ENCODE data around the gene TXK. TPM values are rescaled to one million over a fixed set of nuclear protein-coding genes. Genes with fewer than 3 reads are reported as not detected.
A peak's percentile ranks its signal among the peaks of the same experiment; 100 is the strongest.

The TXK gene
- total RNA-seq, 4 donors from 2014 or later: 2.6 to 10.0 (median 6.8) TPM

- in situ Hi-C loops (cut with MboI; ENCODE audit: low pct_ligation_motif_present in 1 of 4, low pct_unique_long_range_greater_than_20kb in 1 of 4, low sequenced_read_pairs in 3 of 4): no loop called here
- DNase-seq: no peak
- WGBS, 2 donors (ENCODE audit: low coverage in 1 of 2): 94 to 100% methylated on average over 1 of the region's 1 CpG
- Histone ChIP-seq H3K9me3 (no peaks in the 10 kb centered on the region), H3K27ac (no peak overlapping the region), H3K4me1 (no peaks in the 10 kb centered on the region), H3K36me3 (no peaks in the 10 kb centered on the region), H3K27me3 (no peaks in the 10 kb centered on the region), H3K4me3 (no peak overlapping the region)
- intact Hi-C loops (cut with DNase I; ENCODE audit: low total_unique reads): no loop called here
- TF ChIP-seq CTCF (IDR thresholded peaks at IDR 0.05): no peak
Observed at GRCh38 chr4:48147621-48148020, 13.6 kb upstream of the TXK start.

GRCh38 chr4:48141048-48141447 is 7.0 kb upstream of the TXK start:
- Histone ChIP-seq H3K27ac (no peak overlapping the region), H3K36me3 (peaks cover 0 to 2% (median 0%) of the 10 kb centered on the region in 4 donors), H3K4me1 (no peaks in the 10 kb centered on the region), H3K9me3 (no peaks in the 10 kb centered on the region), H3K27me3 (no peaks in the 10 kb centered on the region), H3K4me3 (no peak overlapping the region)
- in situ Hi-C loops (cut with MboI; ENCODE audit: low pct_ligation_motif_present in 1 of 4, low pct_unique_long_range_greater_than_20kb in 1 of 4, low sequenced_read_pairs in 3 of 4) (no loop called here), intact Hi-C loops (cut with DNase I; ENCODE audit: low total_unique reads) (no loop called here)
- TF ChIP-seq POLR2A (IDR thresholded peaks at IDR 0.05): no peak
- TF ChIP-seq CTCF (IDR thresholded peaks at IDR 0.05): peak; percentile 53 to 73 (median 63)
- TF ChIP-seq EP300 (IDR thresholded peaks at IDR 0.05; ENCODE audit: low read depth): no peak
- 52 to 55% methylated on average over 2 of the region's 2 CpGs for WGBS, 2 donors (ENCODE audit: low coverage in 1 of 2)
- DNase-seq: no peak

GRCh38 chr4:48139691-48140090 is 5.6 kb upstream of the TXK start:
- no peak for DNase-seq
- WGBS, 2 donors (ENCODE audit: low coverage in 1 of 2): 50 to 76% methylated on average over 3 of the region's 3 CpGs
- intact Hi-C loops (cut with DNase I; ENCODE audit: low total_unique reads): no loop called here
- TF ChIP-seq EP300 (IDR thresholded peaks at IDR 0.05; ENCODE audit: low read depth): no peak
- TF ChIP-seq CTCF (IDR thresholded peaks at IDR 0.05): no peak
- no peak for TF ChIP-seq POLR2AphosphoS5 (IDR thresholded peaks at IDR 0.05)
- TF ChIP-seq POLR2A (IDR thresholded peaks at IDR 0.05): no peak
- H3K27me3 ChIP-seq: no peaks in the 10 kb centered on the region
- H3K36me3 ChIP-seq: peaks cover 0 to 5% (median 0%) of the 10 kb centered on the region in 4 donors
- in situ Hi-C loops (cut with MboI; ENCODE audit: low pct_ligation_motif_present in 1 of 4, low pct_unique_long_range_greater_than_20kb in 1 of 4, low sequenced_read_pairs in 3 of 4): loop anchor here in 1 of 4 donors (10.0 kb wide), 1 partner anchor 155 kb away; no protein-coding TSS in a partner anchor
- H3K27ac ChIP-seq: no peak overlapping the region
- H3K4me3 ChIP-seq: no peak overlapping the region
- H3K4me1 ChIP-seq: no peaks in the 10 kb centered on the region
- no peaks in the 10 kb centered on the region for H3K9me3 ChIP-seq

- H3K36me3 ChIP-seq: peaks cover 0 to 5% (median 0%) of the 10 kb centered on the region in 4 donors
- H3K27me3 ChIP-seq: no peaks in the 10 kb centered on the region
- no peak for TF ChIP-seq POLR2AphosphoS5 (IDR thresholded peaks at IDR 0.05)
- TF ChIP-seq POLR2A (IDR thresholded peaks at IDR 0.05): no peak
- no peak for TF ChIP-seq CTCF (IDR thresholded peaks at IDR 0.05)
- no peak for TF ChIP-seq EP300 (IDR thresholded peaks at IDR 0.05; ENCODE audit: low read depth)
- WGBS, 2 donors (ENCODE audit: low coverage in 1 of 2): 38 to 59% methylated on average over 2 to 3 of the region's 3 CpGs
- no peaks in the 10 kb centered on the region for H3K4me1 ChIP-seq
- no peak for DNase-seq
- H3K27ac ChIP-seq: peak overlapping the region in 3 of 4 donors; percentile 23 to 45 (median 43)
- in situ Hi-C loops (cut with MboI; ENCODE audit: low pct_ligation_motif_present in 1 of 4, low pct_unique_long_range_greater_than_20kb in 1 of 4, low sequenced_read_pairs in 3 of 4): loop anchor here in 1 of 4 donors (10.0 kb wide), 1 partner anchor 156 kb away; no protein-coding TSS in a partner anchor
- no peak overlapping the region for H3K4me3 ChIP-seq
- H3K9me3 ChIP-seq: no peaks in the 10 kb centered on the region
- intact Hi-C loops (cut with DNase I; ENCODE audit: low total_unique reads): no loop called here
Observed at GRCh38 chr4:48138936-48139335, 4.9 kb upstream of the TXK start.
